Measurements from ENCODE around the gene AMPD3. TPM values are rescaled to one million over a fixed set of nuclear protein-coding genes. Genes with fewer than 3 reads are reported as not detected.

The AMPD3 gene
- total and polyA plus RNA-seq, 5 donors from 2014 or later = 6.4 to 19.7 (median 7.9) TPM

- Mint-ChIP-seq H3K4me1 (peaks cover 6 to 34% (median 25%) of the 10 kb centered on the region in 4 donors), H3K27ac (no peak overlapping the region), H3K27me3 (no peaks in the 10 kb centered on the region), H3K36me3 (no peaks in the 10 kb centered on the region), H3K4me3 (peak overlapping the region in 2 of 4 donors; percentile 38 to 56), H3K9me3 (no peaks in the 10 kb centered on the region)
- DNase-seq = no peak
- H3K27me3 ChIP-seq (ENCODE audit: control insufficient read depth, insufficient read depth, low read length) = no peaks in the 10 kb centered on the region
- no peak for ATAC-seq (ENCODE audit: low read depth in 2 of 2)
- no peaks in the 10 kb centered on the region for H3K9me3 ChIP-seq (ENCODE audit: control insufficient read depth in 2 of 2, low read length in 2 of 2)
- H3K4me3 ChIP-seq (ENCODE audit: low read depth, low read length) = no peak overlapping the region
- no peaks in the 10 kb centered on the region for H3K36me3 ChIP-seq (ENCODE audit: control insufficient read depth, insufficient read depth, low read length)
- H3K27ac ChIP-seq (ENCODE audit: insufficient read depth, low read length, poor library complexity, severe bottlenecking) = no peak overlapping the region
- peaks cover 22% of the 10 kb centered on the region for H3K4me1 ChIP-seq (ENCODE audit: control insufficient read depth, insufficient read depth, low read length, poor library complexity, severe bottlenecking)
These were observed 7.6 kb upstream of the AMPD3 start for GRCh38 chr11:10447445-10447844.

GRCh38 chr11:10450462-10451425, 4.3 kb upstream of the AMPD3 start:
- peak; percentile 68 to 77 for ATAC-seq (ENCODE audit: low read depth in 2 of 2)
- Histone ChIP-seq H3K9me3 (ENCODE audit: control insufficient read depth in 2 of 2, low read length in 2 of 2) (no peaks in the 10 kb centered on the region), H3K27ac (ENCODE audit: insufficient read depth, low read length, poor library complexity, severe bottlenecking) (peak overlapping the region; percentile 76), H3K4me1 (ENCODE audit: control insufficient read depth, insufficient read depth, low read length, poor library complexity, severe bottlenecking) (peaks cover 32% of the 10 kb centered on the region), H3K4me3 (ENCODE audit: low read depth, low read length) (peak overlapping the region; percentile 62), H3K36me3 (ENCODE audit: control insufficient read depth, insufficient read depth, low read length) (no peaks in the 10 kb centered on the region), H3K27me3 (ENCODE audit: control insufficient read depth, insufficient read depth, low read length) (no peaks in the 10 kb centered on the region)
- peak; percentile 36 to 69 (median 65) for DNase-seq
- Mint-ChIP-seq H3K27ac (peak overlapping the region; percentile 93 to 99 (median 94)), H3K4me3 (peak overlapping the region; percentile 89 to 95 (median 92)), H3K9me3 (no peaks in the 10 kb centered on the region), H3K27me3 (peaks cover 6% of the 10 kb centered on the region), H3K36me3 (no peaks in the 10 kb centered on the region), H3K4me1 (peaks cover 9 to 55% (median 43%) of the 10 kb centered on the region in 4 donors)

DNA sequence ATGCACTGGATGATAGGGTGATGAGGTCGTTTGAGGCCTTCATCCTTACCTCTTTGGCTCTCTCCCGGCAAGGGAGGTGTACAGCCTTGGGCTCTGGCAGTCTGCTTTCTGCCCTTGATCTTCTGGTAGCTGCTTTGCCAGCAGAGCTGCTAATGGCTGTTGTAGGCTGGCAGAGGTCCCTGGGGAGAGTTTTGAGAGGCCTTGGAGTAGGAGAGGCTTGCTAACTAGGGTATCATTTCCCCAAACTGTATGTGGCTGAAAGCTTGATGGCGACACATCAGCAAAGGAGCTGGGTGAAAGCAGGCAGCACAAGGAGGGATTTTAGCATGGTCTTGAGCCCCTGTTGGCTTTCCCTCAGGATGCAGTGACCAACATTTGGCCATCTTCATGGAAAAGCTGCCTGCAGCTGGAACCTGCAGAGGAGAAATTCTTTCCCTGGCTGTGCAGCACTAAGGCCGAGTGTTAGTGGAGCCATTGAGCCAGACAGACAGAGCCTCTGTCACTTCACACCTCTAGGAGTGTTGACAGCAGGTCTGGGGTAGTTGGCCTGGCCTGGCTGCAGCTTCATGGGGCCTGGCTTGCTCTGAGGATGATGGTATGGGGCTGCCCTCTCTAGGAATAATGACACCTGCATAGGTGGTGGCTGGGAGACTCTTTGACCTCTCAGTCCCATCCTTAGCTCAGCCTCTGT, 3.5 kb upstream of the AMPD3 start:
- no peaks in the 10 kb centered on the region for H3K27me3 ChIP-seq (ENCODE audit: control insufficient read depth, insufficient read depth, low read length)
- no peaks in the 10 kb centered on the region for H3K36me3 ChIP-seq (ENCODE audit: control insufficient read depth, insufficient read depth, low read length)
- H3K4me3 ChIP-seq (ENCODE audit: low read depth, low read length) = peak overlapping the region; percentile 62
- H3K27me3 Mint-ChIP-seq = peaks cover 6% of the 10 kb centered on the region
- no peaks in the 10 kb centered on the region for H3K9me3 ChIP-seq (ENCODE audit: control insufficient read depth in 2 of 2, low read length in 2 of 2)
- no peaks in the 10 kb centered on the region for H3K36me3 Mint-ChIP-seq
- peaks cover 9 to 64% (median 50%) of the 10 kb centered on the region in 4 donors for H3K4me1 Mint-ChIP-seq
- peak overlapping the region; percentile 89 to 95 (median 92) for H3K4me3 Mint-ChIP-seq
- DNase-seq = no peak
- H3K27ac Mint-ChIP-seq = peak overlapping the region; percentile 93 to 96 (median 93)
- peak overlapping the region; percentile 76 for H3K27ac ChIP-seq (ENCODE audit: insufficient read depth, low read length, poor library complexity, severe bottlenecking)
- no peak for ATAC-seq (ENCODE audit: low read depth in 2 of 2)
- peaks cover 40% of the 10 kb centered on the region for H3K4me1 ChIP-seq (ENCODE audit: control insufficient read depth, insufficient read depth, low read length, poor library complexity, severe bottlenecking)
- no peaks in the 10 kb centered on the region for H3K9me3 Mint-ChIP-seq

GRCh38 chr11:10452211-10452767, 2.8 kb upstream of the AMPD3 start:
- Histone ChIP-seq H3K36me3 (ENCODE audit: control insufficient read depth, insufficient read depth, low read length) (no peaks in the 10 kb centered on the region), H3K27me3 (ENCODE audit: control insufficient read depth, insufficient read depth, low read length) (no peaks in the 10 kb centered on the region), H3K9me3 (ENCODE audit: control insufficient read depth in 2 of 2, low read length in 2 of 2) (no peaks in the 10 kb centered on the region), H3K4me1 (ENCODE audit: control insufficient read depth, insufficient read depth, low read length, poor library complexity, severe bottlenecking) (peaks cover 47% of the 10 kb centered on the region), H3K4me3 (ENCODE audit: low read depth, low read length) (no peak overlapping the region), H3K27ac (ENCODE audit: insufficient read depth, low read length, poor library complexity, severe bottlenecking) (peak overlapping the region; percentile 76)
- DNase-seq (no peak), ATAC-seq (ENCODE audit: low read depth in 2 of 2) (no peak)
- peaks cover 6% of the 10 kb centered on the region for H3K27me3 Mint-ChIP-seq
- peak overlapping the region; percentile 89 to 95 (median 92) for H3K4me3 Mint-ChIP-seq
- H3K4me1 Mint-ChIP-seq = peaks cover 12 to 71% (median 55%) of the 10 kb centered on the region in 4 donors
- H3K9me3 Mint-ChIP-seq = no peaks in the 10 kb centered on the region
- no peaks in the 10 kb centered on the region for H3K36me3 Mint-ChIP-seq
- peak overlapping the region; percentile 93 to 96 (median 93) for H3K27ac Mint-ChIP-seq

GRCh38 chr11:10453261-10453660, 1.8 kb upstream of the AMPD3 start:
- DNase-seq (no peak), ATAC-seq (ENCODE audit: low read depth in 2 of 2) (no peak)
- Mint-ChIP-seq H3K36me3 (no peaks in the 10 kb centered on the region), H3K4me1 (peaks cover 14 to 79% (median 59%) of the 10 kb centered on the region in 4 donors), H3K27ac (peak overlapping the region in 2 of 3 donors; percentile 96 to 98), H3K27me3 (peaks cover 6% of the 10 kb centered on the region), H3K4me3 (peak overlapping the region in 2 of 4 donors; percentile 23 to 54), H3K9me3 (no peaks in the 10 kb centered on the region)
- no peaks in the 10 kb centered on the region for H3K27me3 ChIP-seq (ENCODE audit: control insufficient read depth, insufficient read depth, low read length)
- H3K27ac ChIP-seq (ENCODE audit: insufficient read depth, low read length, poor library complexity, severe bottlenecking) = peak overlapping the region; percentile 9
- no peaks in the 10 kb centered on the region for H3K36me3 ChIP-seq (ENCODE audit: control insufficient read depth, insufficient read depth, low read length)
- H3K4me1 ChIP-seq (ENCODE audit: control insufficient read depth, insufficient read depth, low read length, poor library complexity, severe bottlenecking) = peaks cover 57% of the 10 kb centered on the region
- no peaks in the 10 kb centered on the region for H3K9me3 ChIP-seq (ENCODE audit: control insufficient read depth in 2 of 2, low read length in 2 of 2)
- no peak overlapping the region for H3K4me3 ChIP-seq (ENCODE audit: low read depth, low read length)

DNA sequence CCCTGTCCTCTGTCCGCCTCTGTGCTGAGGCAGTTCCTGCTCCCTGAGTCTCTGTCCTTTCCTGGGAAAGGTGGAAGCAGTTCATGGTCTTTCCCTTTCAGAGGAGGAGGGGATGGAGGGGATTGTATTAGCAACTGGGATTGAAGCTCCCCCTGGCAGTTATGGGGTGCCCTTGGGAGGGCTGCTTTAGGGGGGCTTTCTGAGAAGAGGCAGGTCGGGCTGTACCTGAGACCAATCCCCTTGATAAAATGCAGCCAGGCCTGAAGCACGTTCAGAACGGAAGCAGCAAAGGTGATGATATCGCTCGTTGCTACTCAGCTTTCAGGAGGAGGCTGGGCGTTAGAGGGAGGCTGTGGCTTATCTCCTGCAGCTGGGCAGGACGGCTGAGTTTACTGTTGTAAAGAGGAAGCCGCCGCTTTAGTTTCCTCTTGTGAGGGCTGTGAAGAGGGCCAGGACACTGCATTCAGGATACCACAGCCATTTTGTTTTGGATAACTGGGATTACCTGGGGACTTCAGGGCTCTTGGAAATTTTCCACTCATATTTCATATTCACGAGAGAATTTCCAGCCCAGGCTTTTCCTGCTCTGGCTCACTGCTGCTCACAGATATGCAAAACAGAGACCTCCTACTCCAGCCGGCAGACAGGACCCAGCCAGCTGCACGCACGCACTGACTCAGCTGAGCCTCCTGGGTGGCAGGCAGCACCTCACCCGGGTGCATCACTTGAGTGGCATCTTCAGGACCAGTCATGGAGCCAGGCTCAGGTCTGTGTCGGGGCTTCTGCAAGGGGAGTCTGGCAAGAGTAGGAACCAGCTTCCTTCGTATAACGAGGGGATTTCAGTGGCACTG, 798 bp downstream of the AMPD3 start:
- H3K9me3 Mint-ChIP-seq = no peaks in the 10 kb centered on the region
- no peaks in the 10 kb centered on the region for H3K36me3 Mint-ChIP-seq
- H3K9me3 ChIP-seq (ENCODE audit: control insufficient read depth in 2 of 2, low read length in 2 of 2) = no peaks in the 10 kb centered on the region
- peak overlapping the region; percentile 89 to 96 (median 90) for H3K4me3 Mint-ChIP-seq
- DNase-seq (peak; percentile 40 to 92 (median 71)), ATAC-seq (ENCODE audit: low read depth in 2 of 2) (peak; percentile 72 to 73)
- H3K27ac Mint-ChIP-seq = peak overlapping the region; percentile 92 to 98 (median 98)
- H3K27ac ChIP-seq (ENCODE audit: insufficient read depth, low read length, poor library complexity, severe bottlenecking) = peak overlapping the region; percentile 74
- peak overlapping the region; percentile 77 for H3K4me3 ChIP-seq (ENCODE audit: low read depth, low read length)
- H3K4me1 Mint-ChIP-seq = peaks cover 14 to 87% (median 69%) of the 10 kb centered on the region in 4 donors
- H3K36me3 ChIP-seq (ENCODE audit: control insufficient read depth, insufficient read depth, low read length) = no peaks in the 10 kb centered on the region
- no peaks in the 10 kb centered on the region for H3K27me3 ChIP-seq (ENCODE audit: control insufficient read depth, insufficient read depth, low read length)
- H3K4me1 ChIP-seq (ENCODE audit: control insufficient read depth, insufficient read depth, low read length, poor library complexity, severe bottlenecking) = peaks cover 68% of the 10 kb centered on the region
- peaks cover 6% of the 10 kb centered on the region for H3K27me3 Mint-ChIP-seq

DNA sequence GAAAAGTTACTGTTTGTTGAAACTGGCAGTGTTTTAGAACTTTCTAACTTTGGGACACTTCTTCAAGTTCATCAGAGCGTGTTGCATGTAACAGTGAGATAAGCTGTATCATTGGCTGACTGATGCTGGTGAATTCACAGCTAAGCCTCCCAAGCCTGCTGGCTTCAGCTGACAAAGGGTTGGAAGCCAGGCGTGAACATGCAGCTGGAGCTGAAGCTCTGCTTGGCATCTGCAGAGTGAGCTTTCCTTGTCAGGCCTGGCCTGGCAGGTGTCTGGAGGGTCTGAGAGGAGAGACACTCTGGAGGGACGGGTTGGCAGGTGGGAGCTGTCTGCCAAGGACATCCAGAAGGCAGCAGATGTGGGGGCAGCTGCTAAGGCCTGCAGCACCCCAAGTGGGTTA, 1.5 kb downstream of the AMPD3 start:
- Histone ChIP-seq H3K4me3 (ENCODE audit: low read depth, low read length) (peak overlapping the region; percentile 77), H3K27me3 (ENCODE audit: control insufficient read depth, insufficient read depth, low read length) (no peaks in the 10 kb centered on the region), H3K4me1 (ENCODE audit: control insufficient read depth, insufficient read depth, low read length, poor library complexity, severe bottlenecking) (peaks cover 61% of the 10 kb centered on the region), H3K36me3 (ENCODE audit: control insufficient read depth, insufficient read depth, low read length) (peaks cover 6% of the 10 kb centered on the region), H3K27ac (ENCODE audit: insufficient read depth, low read length, poor library complexity, severe bottlenecking) (peak overlapping the region; percentile 74), H3K9me3 (ENCODE audit: control insufficient read depth in 2 of 2, low read length in 2 of 2) (no peaks in the 10 kb centered on the region)
- H3K27ac Mint-ChIP-seq = peak overlapping the region; percentile 92 to 98 (median 98)
- peaks cover 14 to 82% (median 63%) of the 10 kb centered on the region in 4 donors for H3K4me1 Mint-ChIP-seq
- H3K9me3 Mint-ChIP-seq = no peaks in the 10 kb centered on the region
- DNase-seq = peak in 1 of 3 donors; percentile 38
- no peak for ATAC-seq (ENCODE audit: low read depth in 2 of 2)
- no peaks in the 10 kb centered on the region for H3K36me3 Mint-ChIP-seq
- peaks cover 6% of the 10 kb centered on the region for H3K27me3 Mint-ChIP-seq
- peak overlapping the region; percentile 89 to 96 (median 90) for H3K4me3 Mint-ChIP-seq

All from CD4-positive, CD25-positive, alpha-beta regulatory T cell (primary cell).